HepG2 (cell line): ENCODE results near the gene PRKG1. TPM values are rescaled to one million over a fixed set of nuclear protein-coding genes. Genes with fewer than 3 reads are reported as not detected.

Experiments
- ATAC-seq: fragments of 200-7000 bp; cut with Tn5 transposase; 3 replicates; pipeline ENCODE4 v1.9.1; 2020; ENCODE audit warnings: mild to moderate bottlenecking, moderate library complexity
- BruUV-seq: library from RNA; stranded (reverse); fragments of 400-500 nt; replicated peaks from 2 replicates; lab custom pipeline; 2021; lab: Mats Ljungman, UMichigan
- CTCF ChIA-PET: fragments of 300-600 bp; formaldehyde crosslinking; extraction: SDS; loops from one replicate; lab custom pipeline; 2021; ENCODE audit warnings: low total read pairs, inconsistent platforms, low intra/inter-chr PET ratio; lab: Yijun Ruan, JAX
- POLR2A ChIA-PET: fragments of 350-600 bp; sonication (Branson Sonifier 250); formaldehyde crosslinking; loops from one replicate; lab custom pipeline; 2020; ENCODE audit warnings: antibody characterized with exemption, inconsistent platforms; lab: Yijun Ruan, JAX
- DNase-seq: peaks from one replicate; pipeline ENCODE4 v3.0.0-alpha.2; 2015; ENCODE audit warnings: low spot score
- FAIRE-seq: peaks from 3 replicates; lab custom pipeline; 2011; peaks lifted over from hg19 to GRCh38; lab: Jason Lieb, UNC
- H2AFZ ChIP-seq: one replicate; pipeline ENCODE4 v1.6.1; 2011; ENCODE audit warnings: low read length, inconsistent platforms
- H3K27ac ChIP-seq: fragments of 300-600 bp; 3 replicates; pipeline ENCODE4 v1.8.0; 2011; ENCODE audit warnings: mixed run types, mild to moderate bottlenecking, mixed read lengths, low read length, inconsistent platforms; ENCODE audit not compliant: insufficient read depth; ENCODE audit errors: extremely low read length
- H3K27me3 ChIP-seq, 2 experiments: fragments of 200-600 bp in 1 of 2; 2 replicates in 1 of 2; 3 replicates in 1 of 2; pipeline versions ENCODE4 v1.6.0 to v1.8.0; 2011; ENCODE audit warnings: low read length in 2 of 2, mild to moderate bottlenecking in 2 of 2, moderate library complexity in 2 of 2, inconsistent platforms in 1 of 2; ENCODE audit not compliant: insufficient read depth in 2 of 2, control insufficient read depth in 1 of 2
- H3K36me3 ChIP-seq, 2 experiments: fragments of 200-600 bp in 1 of 2; replicated peaks in 1 of 2; 2 replicates in 1 of 2; 3 replicates in 1 of 2; pipeline versions ENCODE4 v1.5.1 to v1.8.0; 2011; ENCODE audit warnings: low read length in 2 of 2, inconsistent platforms in 1 of 2; ENCODE audit not compliant: insufficient read depth in 2 of 2, control insufficient read depth in 1 of 2
- H3K4me1 ChIP-seq: 2 replicates; pipeline ENCODE4 v1.5.1; 2012; ENCODE audit warnings: low read length, inconsistent platforms; ENCODE audit not compliant: insufficient read depth
- H3K4me2 ChIP-seq: 2 replicates; pipeline ENCODE4 v1.6.0; 2011; ENCODE audit warnings: low read depth, low read length, inconsistent platforms
- H3K4me3 ChIP-seq, 3 experiments: fragments of 200-600 bp in 1 of 3; sonication (generic), shearing (Covaris generic) in 1 of 3; replicated peaks in 1 of 3; 2 replicates each; pipeline ENCODE4 v1.5.1; 2011 to 2016; ENCODE audit warnings: low read length in 3 of 3, inconsistent platforms in 2 of 3, low read depth in 2 of 3, mild to moderate bottlenecking in 2 of 3, control low read depth in 1 of 3, mixed read lengths in 1 of 3; ENCODE audit not compliant: insufficient read depth in 1 of 3
- H3K79me2 ChIP-seq: one replicate; pipeline ENCODE4 v1.6.1; 2011; ENCODE audit warnings: low read length, inconsistent platforms; ENCODE audit not compliant: insufficient read depth
- H3K9ac ChIP-seq: 2 replicates; pipeline ENCODE4 v1.6.0; 2011; ENCODE audit warnings: mild to moderate bottlenecking, low read depth, low read length, inconsistent platforms; ENCODE audit not compliant: insufficient read depth
- H3K9me3 ChIP-seq: 2 replicates; pipeline ENCODE4 v1.5.1; 2012; ENCODE audit warnings: mild to moderate bottlenecking, low read length
- H4K20me1 ChIP-seq: 2 replicates; pipeline ENCODE4 v1.6.0; 2011; ENCODE audit warnings: inconsistent platforms, mild to moderate bottlenecking, low read length, moderate library complexity; ENCODE audit not compliant: insufficient read depth
- AGO1 ChIP-seq: fragments of 200-400 bp; formaldehyde crosslinking; IDR thresholded peaks from 2 replicates; pipeline ENCODE4 v1.6.1; 2017; ENCODE audit warnings: mild to moderate bottlenecking, low read depth, low read length, moderate library complexity; ENCODE audit not compliant: poor library complexity, severe bottlenecking
- ATAD3A ChIP-seq: sonication (generic); formaldehyde crosslinking; IDR thresholded peaks from 2 replicates; pipeline ENCODE4 v1.4.0; 2020; ENCODE audit warnings: missing genetic modification reagents
- CREBL2 ChIP-seq: sonication (generic); formaldehyde crosslinking; IDR thresholded peaks from 2 replicates; pipeline ENCODE4 v1.8.1; 2023; ENCODE audit warnings: missing genetic modification reagents, mild to moderate bottlenecking, borderline replicate concordance
- E2F1 ChIP-seq: sonication (generic); formaldehyde crosslinking; IDR thresholded peaks from 2 replicates; pipeline ENCODE4 v1.5.0; 2020; ENCODE audit warnings: missing genetic modification reagents
- NCOR1 ChIP-seq: fragments of 200-600 bp; sonication (generic); IDR thresholded peaks from 2 replicates; pipeline ENCODE4 v1.7.0; 2017; ENCODE audit warnings: antibody characterized with exemption, low read length, borderline replicate concordance
- PHF21A ChIP-seq: sonication (generic); formaldehyde crosslinking; IDR thresholded peaks from 2 replicates; pipeline ENCODE4 v1.5.0; 2020; ENCODE audit warnings: mild to moderate bottlenecking, missing genetic modification reagents
- SRSF1 ChIP-seq: fragments of 200-400 bp; formaldehyde crosslinking; optimal IDR thresholded peaks from 2 replicates; pipeline ENCODE3; 2017; ENCODE audit warnings: mild to moderate bottlenecking, low read depth, low read length, moderate library complexity
- TRIM24 ChIP-seq: sonication (generic); formaldehyde crosslinking; IDR thresholded peaks from 2 replicates; pipeline ENCODE4 v1.8.0; 2022; ENCODE audit warnings: mild to moderate bottlenecking, missing genetic modification reagents
- ZNF136 ChIP-seq: sonication (generic); formaldehyde crosslinking; IDR thresholded peaks from 2 replicates; pipeline ENCODE4 v1.8.1; 2022; ENCODE audit warnings: low read depth, mild to moderate bottlenecking, moderate library complexity, missing genetic modification reagents
- ZNF207 ChIP-seq: fragments of 450-650 bp; IDR thresholded peaks from 2 replicates; pipeline ENCODE4 v1.6.1; 2016; ENCODE audit warnings: antibody characterized with exemption, borderline replicate concordance
- ZNF33B ChIP-seq: sonication (generic); formaldehyde crosslinking; IDR thresholded peaks from 2 replicates; pipeline ENCODE4 v1.5.1; 2020; ENCODE audit warnings: mild to moderate bottlenecking, missing genetic modification reagents
- ZNF775 ChIP-seq: sonication (generic); formaldehyde crosslinking; IDR thresholded peaks from 2 replicates; pipeline ENCODE4 v1.4.0; 2020; ENCODE audit warnings: missing genetic modification reagents, mild to moderate bottlenecking, moderate library complexity, borderline replicate concordance
- ZNF781 ChIP-seq: sonication (generic); formaldehyde crosslinking; IDR thresholded peaks from 2 replicates; pipeline ENCODE4 v1.5.1; 2020; ENCODE audit warnings: borderline replicate concordance, mild to moderate bottlenecking, missing genetic modification reagents; ENCODE audit errors: not compliant biosample characterization
- ZSCAN20 ChIP-seq: sonication (generic); formaldehyde crosslinking; IDR thresholded peaks from 2 replicates; pipeline ENCODE4 v1.4.0; 2020; ENCODE audit warnings: missing genetic modification reagents, mild to moderate bottlenecking, borderline replicate concordance
- WGBS: methylation state at CpG from one replicate; pipeline ENCODE4 v1.1.6; 2017; ENCODE audit warnings: low lambda C conversion rate; 5-methylcytosine and 5-hydroxymethylcytosine counted together
- in situ Hi-C: cut with HindIII; loops from 2 replicates; pipeline ENCODE4 v1.10.0; 2017; ENCODE audit warnings: low pct_unique_long_range_greater_than_20kb; ENCODE audit not compliant: extremely low pct_ligation_motif_present
- intact Hi-C: fragments of 100-400 bp; cut with micrococcal nuclease; formaldehyde crosslinking; loops from one replicate; pipeline ENCODE4 v1.10.0; 2022; ENCODE audit not compliant: unreplicated experiment
- polyA plus RNA-seq, 8 experiments: library from polyadenylated mRNA; depleted of rRNA in 3 of 8; stranded (reverse) in 7 of 8; unstranded in 1 of 8; fragments of >200 nt; fragmentation: Illumina TruSeq in 4 of 8; extraction: Trizol in 4 of 8; gene quantifications; 2 replicates each; pipeline versions ENCODE4 v1.2.1 to v1.2.3, GENCODE V29; 2011 to 2016; ENCODE audit warnings: low read depth in 4 of 8, missing spikeins in 1 of 8, mixed read lengths in 1 of 8; ENCODE audit not compliant: insufficient read depth in 1 of 8
- total RNA-seq, 5 experiments: library from RNA; depleted of rRNA; stranded (reverse); fragments of >200 nt; fragmentation: Illumina TruSeq; extraction: Trizol; gene quantifications; 2 replicates each; pipeline ENCODE4 v1.2.3, GENCODE V29; 2016; ENCODE audit warnings: low read depth in 1 of 5
- TF ChIP-seq, protein P1 (sequence below): sonication (generic); formaldehyde crosslinking; IDR thresholded peaks from 2 replicates; pipeline ENCODE4 v1.4.0; 2020; ENCODE audit warnings: missing genetic modification reagents, mild to moderate bottlenecking, borderline replicate concordance
- TF ChIP-seq, protein P2 (sequence below): sonication (generic); formaldehyde crosslinking; IDR thresholded peaks from 2 replicates; pipeline ENCODE4 v1.4.0; 2020; ENCODE audit warnings: missing genetic modification reagents, borderline replicate concordance

Gene PRKG1
- total and polyA plus RNA-seq, 2 of the 13 experiments (the other 11 are each of a cell fraction or from before 2014, with no cell fraction given), result 0.01 TPM; not detected in 1

DNA sequence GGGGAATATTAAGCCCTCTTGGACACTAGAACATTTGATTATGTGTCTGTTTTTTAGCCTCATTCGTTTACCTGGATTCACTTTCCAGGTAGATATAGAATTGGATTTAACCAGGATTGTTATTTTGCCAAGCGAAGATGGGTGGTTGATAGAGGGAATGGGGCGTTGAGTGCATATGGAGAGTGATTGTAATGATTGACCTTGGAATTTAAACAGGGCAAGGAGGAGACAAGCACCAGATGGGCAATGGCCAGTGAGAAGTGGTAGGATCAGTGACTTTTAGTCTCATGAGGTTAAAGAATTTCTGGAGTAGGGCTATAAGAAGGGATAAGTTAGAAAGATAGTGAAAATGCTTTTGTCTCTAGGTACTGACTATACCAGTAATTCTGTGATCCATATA lies 836.3 kb downstream of the PRKG1 start:
- no peaks in the 10 kb centered on the region for H3K4me1 ChIP-seq
- H3K36me3 ChIP-seq, result no peaks in the 10 kb centered on the region
- WGBS, result 0% methylated on average over 3 of the region's 3 CpGs
- H3K4me2 ChIP-seq, result no peak overlapping the region
- intact Hi-C loops (no loop called here), in situ Hi-C loops (no loop called here)
- no peaks in the 10 kb centered on the region for H3K9me3 ChIP-seq
- no peak overlapping the region for H3K4me3 ChIP-seq
- ChIA-PET POLR2A (no interaction called here), CTCF (no interaction called here)
- no peak overlapping the region for H2AFZ ChIP-seq
- H3K27me3 ChIP-seq, result no peaks in the 10 kb centered on the region
- DNase-seq (no peak), ATAC-seq (no peak), FAIRE-seq (no peak)
- no peaks in the 10 kb centered on the region for H3K79me2 ChIP-seq
- H4K20me1 ChIP-seq, result no peaks in the 10 kb centered on the region
- no peak overlapping the region for H3K27ac ChIP-seq
- no TSS peak for BruUV-seq
- no peak overlapping the region for H3K9ac ChIP-seq
- TF ChIP-seq, protein P1, sequence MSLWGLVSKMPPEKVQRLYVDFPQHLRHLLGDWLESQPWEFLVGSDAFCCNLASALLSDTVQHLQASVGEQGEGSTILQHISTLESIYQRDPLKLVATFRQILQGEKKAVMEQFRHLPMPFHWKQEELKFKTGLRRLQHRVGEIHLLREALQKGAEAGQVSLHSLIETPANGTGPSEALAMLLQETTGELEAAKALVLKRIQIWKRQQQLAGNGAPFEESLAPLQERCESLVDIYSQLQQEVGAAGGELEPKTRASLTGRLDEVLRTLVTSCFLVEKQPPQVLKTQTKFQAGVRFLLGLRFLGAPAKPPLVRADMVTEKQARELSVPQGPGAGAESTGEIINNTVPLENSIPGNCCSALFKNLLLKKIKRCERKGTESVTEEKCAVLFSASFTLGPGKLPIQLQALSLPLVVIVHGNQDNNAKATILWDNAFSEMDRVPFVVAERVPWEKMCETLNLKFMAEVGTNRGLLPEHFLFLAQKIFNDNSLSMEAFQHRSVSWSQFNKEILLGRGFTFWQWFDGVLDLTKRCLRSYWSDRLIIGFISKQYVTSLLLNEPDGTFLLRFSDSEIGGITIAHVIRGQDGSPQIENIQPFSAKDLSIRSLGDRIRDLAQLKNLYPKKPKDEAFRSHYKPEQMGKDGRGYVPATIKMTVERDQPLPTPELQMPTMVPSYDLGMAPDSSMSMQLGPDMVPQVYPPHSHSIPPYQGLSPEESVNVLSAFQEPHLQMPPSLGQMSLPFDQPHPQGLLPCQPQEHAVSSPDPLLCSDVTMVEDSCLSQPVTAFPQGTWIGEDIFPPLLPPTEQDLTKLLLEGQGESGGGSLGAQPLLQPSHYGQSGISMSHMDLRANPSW (CRISPR knock-in tag), result no peak
- TF ChIP-seq, protein P2, sequence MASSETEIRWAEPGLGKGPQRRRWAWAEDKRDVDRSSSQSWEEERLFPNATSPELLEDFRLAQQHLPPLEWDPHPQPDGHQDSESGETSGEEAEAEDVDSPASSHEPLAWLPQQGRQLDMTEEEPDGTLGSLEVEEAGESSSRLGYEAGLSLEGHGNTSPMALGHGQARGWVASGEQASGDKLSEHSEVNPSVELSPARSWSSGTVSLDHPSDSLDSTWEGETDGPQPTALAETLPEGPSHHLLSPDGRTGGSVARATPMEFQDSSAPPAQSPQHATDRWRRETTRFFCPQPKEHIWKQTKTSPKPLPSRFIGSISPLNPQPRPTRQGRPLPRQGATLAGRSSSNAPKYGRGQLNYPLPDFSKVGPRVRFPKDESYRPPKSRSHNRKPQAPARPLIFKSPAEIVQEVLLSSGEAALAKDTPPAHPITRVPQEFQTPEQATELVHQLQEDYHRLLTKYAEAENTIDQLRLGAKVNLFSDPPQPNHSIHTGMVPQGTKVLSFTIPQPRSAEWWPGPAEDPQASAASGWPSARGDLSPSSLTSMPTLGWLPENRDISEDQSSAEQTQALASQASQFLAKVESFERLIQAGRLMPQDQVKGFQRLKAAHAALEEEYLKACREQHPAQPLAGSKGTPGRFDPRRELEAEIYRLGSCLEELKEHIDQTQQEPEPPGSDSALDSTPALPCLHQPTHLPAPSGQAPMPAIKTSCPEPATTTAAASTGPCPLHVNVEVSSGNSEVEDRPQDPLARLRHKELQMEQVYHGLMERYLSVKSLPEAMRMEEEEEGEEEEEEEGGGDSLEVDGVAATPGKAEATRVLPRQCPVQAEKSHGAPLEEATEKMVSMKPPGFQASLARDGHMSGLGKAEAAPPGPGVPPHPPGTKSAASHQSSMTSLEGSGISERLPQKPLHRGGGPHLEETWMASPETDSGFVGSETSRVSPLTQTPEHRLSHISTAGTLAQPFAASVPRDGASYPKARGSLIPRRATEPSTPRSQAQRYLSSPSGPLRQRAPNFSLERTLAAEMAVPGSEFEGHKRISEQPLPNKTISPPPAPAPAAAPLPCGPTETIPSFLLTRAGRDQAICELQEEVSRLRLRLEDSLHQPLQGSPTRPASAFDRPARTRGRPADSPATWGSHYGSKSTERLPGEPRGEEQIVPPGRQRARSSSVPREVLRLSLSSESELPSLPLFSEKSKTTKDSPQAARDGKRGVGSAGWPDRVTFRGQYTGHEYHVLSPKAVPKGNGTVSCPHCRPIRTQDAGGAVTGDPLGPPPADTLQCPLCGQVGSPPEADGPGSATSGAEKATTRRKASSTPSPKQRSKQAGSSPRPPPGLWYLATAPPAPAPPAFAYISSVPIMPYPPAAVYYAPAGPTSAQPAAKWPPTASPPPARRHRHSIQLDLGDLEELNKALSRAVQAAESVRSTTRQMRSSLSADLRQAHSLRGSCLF (CRISPR knock-in tag), result no peak
- TF ChIP-seq ATAD3A (CRISPR knock-in tag), result no peak
- no peak for TF ChIP-seq SRSF1
- no peak for TF ChIP-seq ZNF781 (CRISPR knock-in tag)
- TF ChIP-seq CREBL2 (CRISPR knock-in tag), result no peak
- TF ChIP-seq PHF21A (CRISPR knock-in tag), result no peak
- TF ChIP-seq ZNF207, result no peak
- no peak for TF ChIP-seq E2F1 (CRISPR knock-in tag)
- no peak for TF ChIP-seq ZNF775 (CRISPR knock-in tag)
- no peak for TF ChIP-seq NCOR1
- TF ChIP-seq ZNF33B (CRISPR knock-in tag), result no peak
- no peak for TF ChIP-seq ZNF136 (CRISPR knock-in tag)
- TF ChIP-seq AGO1, result no peak
- no peak for TF ChIP-seq ZSCAN20 (CRISPR knock-in tag)
- TF ChIP-seq TRIM24 (CRISPR knock-in tag), result no peak
